ENCODE measurements around the gene CRYBA4.

The CRYBA4 gene

DNA sequence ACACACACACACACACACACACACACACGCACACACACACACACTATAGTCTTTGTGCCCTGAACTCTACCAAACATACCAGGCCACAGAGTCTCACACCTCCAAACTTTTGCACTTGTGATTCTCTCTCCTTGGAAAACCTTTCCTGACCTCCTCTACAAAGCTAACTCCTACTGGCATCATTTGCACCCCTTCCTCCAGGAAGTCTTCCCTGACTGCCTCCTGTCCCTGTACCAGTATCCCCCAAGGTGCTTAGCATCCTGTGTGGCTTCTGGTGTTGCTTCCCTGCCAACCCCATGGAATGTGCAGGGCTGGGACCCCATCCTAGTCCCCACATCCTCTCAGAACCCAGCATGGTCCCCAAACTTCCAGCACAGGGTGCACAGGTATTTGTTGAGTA, 40.7 kb upstream of the CRYBA4 start:
- peaks cover 9 to 99% (median 31%) of the 10 kb centered on the region in 11 experiments; a peak in 18 of 22 replicates for H4K20me1 ChIP-seq
- TF ChIP-seq Cebpa-rat (IDR thresholded peaks at IDR 0.05) = no peak
- H3K36me3 ChIP-seq = peaks cover 14 to 52% (median 22%) of the 10 kb centered on the region in 11 experiments
- H3K4me3 ChIP-seq = no peak overlapping the region
- no peaks in the 10 kb centered on the region for H3K27me3 ChIP-seq
- H3K4me1 ChIP-seq = peaks cover 78 to 99% (median 87%) of the 10 kb centered on the region in 10 experiments
- H3K27ac ChIP-seq = peak overlapping the region in 5 of 11 experiments; percentile 7 to 89 (median 71); a peak in 4 of 22 replicates
- peak overlapping the region in 1 of 11 experiments; percentile 29; a peak in 1 of 22 replicates for H3K9ac ChIP-seq
- H3K4me2 ChIP-seq = peak overlapping the region in 10 of 11 experiments; percentile 80 to 95 (median 86); a peak in 15 of 22 replicates
- H3K9me3 ChIP-seq (replicated peaks in 1 of 11) = no peaks in the 10 kb centered on the region

DNA sequence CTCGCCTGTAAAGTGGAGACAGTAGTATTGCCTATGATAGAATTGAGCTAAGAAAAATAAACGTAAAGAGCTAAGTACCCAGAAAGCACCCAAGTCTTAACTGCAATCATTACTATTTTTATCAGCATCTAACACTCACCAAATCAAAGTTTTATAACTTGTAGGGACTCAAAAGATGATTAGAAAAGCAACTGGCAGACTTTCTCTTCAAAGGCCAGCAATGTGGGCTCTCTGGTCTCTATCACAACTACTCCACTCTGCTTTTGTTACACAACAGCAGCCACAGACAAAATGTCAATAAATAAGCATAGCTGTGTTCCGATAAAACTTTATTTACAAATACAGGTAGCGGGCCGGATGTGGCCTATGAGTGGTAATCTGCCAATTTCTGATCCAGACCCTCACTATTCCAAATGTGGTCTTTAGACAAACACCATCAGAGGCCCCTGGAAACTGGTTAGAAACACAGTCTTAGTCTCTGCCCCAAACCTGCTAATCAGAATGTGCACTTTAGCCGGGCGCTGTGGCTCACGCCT, 40.1 kb upstream of the CRYBA4 start:
- no peak overlapping the region for H3K9ac ChIP-seq
- no peaks in the 10 kb centered on the region for H3K9me3 ChIP-seq (replicated peaks in 1 of 11)
- H3K36me3 ChIP-seq = peaks cover 15 to 52% (median 23%) of the 10 kb centered on the region in 11 experiments
- peak overlapping the region in 4 of 11 experiments; percentile 7 to 89 (median 42); a peak in 1 of 22 replicates for H3K27ac ChIP-seq
- H3K4me2 ChIP-seq = peak overlapping the region in 5 of 11 experiments; percentile 81 to 95 (median 85); a peak in 4 of 22 replicates
- H3K27me3 ChIP-seq = no peaks in the 10 kb centered on the region
- no peak overlapping the region for H3K4me3 ChIP-seq
- H4K20me1 ChIP-seq = peaks cover 9 to 99% (median 38%) of the 10 kb centered on the region in 11 experiments; a peak in 19 of 22 replicates
- H3K4me1 ChIP-seq = peaks cover 78 to 99% (median 87%) of the 10 kb centered on the region in 10 experiments
- TF ChIP-seq Cebpa-rat (IDR thresholded peaks at IDR 0.05) = no peak

DNA sequence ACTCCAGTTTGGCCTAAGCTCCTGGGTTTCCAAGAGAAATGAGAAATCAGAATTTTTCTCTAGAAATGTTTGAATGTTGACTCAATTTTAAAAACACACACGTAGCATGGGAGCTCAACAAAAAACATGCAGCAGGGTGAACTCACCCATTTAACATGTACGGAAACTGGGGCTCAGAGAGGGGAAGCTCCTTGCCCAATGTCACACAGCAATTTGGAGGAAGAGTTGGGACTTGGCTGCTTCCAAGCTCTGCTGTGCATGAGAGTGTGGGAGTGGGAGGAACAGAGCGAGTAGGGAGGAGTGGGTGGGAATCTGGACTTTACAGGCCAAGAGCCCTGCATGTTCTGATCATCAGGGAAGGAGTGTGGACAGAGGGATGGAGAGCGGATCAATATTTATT, 37.8 kb upstream of the CRYBA4 start:
- no peak for TF ChIP-seq Cebpa-rat (IDR thresholded peaks at IDR 0.05)
- H4K20me1 ChIP-seq = peaks cover 15 to 94% (median 50%) of the 10 kb centered on the region in 11 experiments; a peak in 19 of 22 replicates
- no peak overlapping the region for H3K4me3 ChIP-seq
- peak overlapping the region in 7 of 11 experiments; percentile 57 to 97 (median 80); a peak in 9 of 22 replicates for H3K4me2 ChIP-seq
- peaks cover 0 to 6% (median 4%) of the 10 kb centered on the region in 11 experiments; a peak in 6 of 22 replicates for H3K9me3 ChIP-seq (replicated peaks in 1 of 11)
- peaks cover 75 to 93% (median 81%) of the 10 kb centered on the region in 10 experiments for H3K4me1 ChIP-seq
- H3K27ac ChIP-seq = peak overlapping the region in 1 of 11 experiments; percentile 10; a peak in 1 of 22 replicates
- no peak overlapping the region for H3K9ac ChIP-seq
- H3K27me3 ChIP-seq = no peaks in the 10 kb centered on the region
- peaks cover 15 to 47% (median 23%) of the 10 kb centered on the region in 11 experiments for H3K36me3 ChIP-seq

DNA sequence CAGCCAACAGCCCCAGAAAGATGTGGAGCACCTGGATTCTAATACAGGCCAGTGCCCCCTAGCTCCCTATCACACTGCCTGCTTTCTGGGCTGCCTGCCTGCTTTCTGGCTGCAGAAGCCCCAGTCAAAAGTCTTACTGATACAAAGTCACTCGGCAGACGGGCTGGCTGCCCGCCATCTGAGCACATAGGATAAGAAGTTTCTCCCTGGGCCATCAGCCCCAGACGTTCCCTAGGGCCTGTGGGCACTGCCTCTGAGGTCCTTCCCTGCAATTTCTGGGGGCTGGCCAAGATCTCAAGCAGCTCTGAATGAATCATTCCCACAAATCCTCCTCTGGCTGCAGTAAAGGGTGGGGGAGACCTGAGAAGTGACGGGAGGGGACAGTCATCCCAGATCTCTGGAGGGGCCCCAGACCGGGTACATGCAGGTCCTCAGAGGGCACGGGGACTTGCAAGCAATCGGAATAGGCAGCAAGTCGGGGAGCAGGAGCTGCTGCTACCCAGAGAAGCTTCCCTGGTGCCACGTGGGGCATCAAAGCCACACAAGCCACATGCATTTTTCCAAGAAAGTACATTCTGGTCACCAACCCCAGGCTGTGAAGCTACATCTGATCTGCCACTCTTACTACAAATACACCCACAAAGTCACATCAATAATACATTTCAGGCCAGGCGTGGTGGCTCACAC, 36.5 kb upstream of the CRYBA4 start:
- Histone ChIP-seq H3K27ac (peak overlapping the region in 7 of 11 experiments; percentile 3 to 62 (median 19); a peak in 8 of 22 replicates), H3K9me3 (replicated peaks in 1 of 11) (peaks cover 0 to 6% (median 4%) of the 10 kb centered on the region in 11 experiments; a peak in 6 of 22 replicates), H4K20me1 (peaks cover 15 to 84% (median 50%) of the 10 kb centered on the region in 11 experiments; a peak in 19 of 22 replicates), H3K36me3 (peaks cover 15 to 47% (median 23%) of the 10 kb centered on the region in 11 experiments), H3K4me2 (peak overlapping the region; percentile 57 to 97 (median 75)), H3K9ac (peak overlapping the region; percentile 10 to 66 (median 45); a peak in 20 of 22 replicates), H3K27me3 (no peaks in the 10 kb centered on the region), H3K4me1 (peaks cover 64 to 84% (median 72%) of the 10 kb centered on the region in 10 experiments), H3K4me3 (peak overlapping the region in 1 of 10 experiments; percentile 11; a peak in 1 of 20 replicates)
- TF ChIP-seq Cebpa-rat (IDR thresholded peaks at IDR 0.05) = no peak

DNA sequence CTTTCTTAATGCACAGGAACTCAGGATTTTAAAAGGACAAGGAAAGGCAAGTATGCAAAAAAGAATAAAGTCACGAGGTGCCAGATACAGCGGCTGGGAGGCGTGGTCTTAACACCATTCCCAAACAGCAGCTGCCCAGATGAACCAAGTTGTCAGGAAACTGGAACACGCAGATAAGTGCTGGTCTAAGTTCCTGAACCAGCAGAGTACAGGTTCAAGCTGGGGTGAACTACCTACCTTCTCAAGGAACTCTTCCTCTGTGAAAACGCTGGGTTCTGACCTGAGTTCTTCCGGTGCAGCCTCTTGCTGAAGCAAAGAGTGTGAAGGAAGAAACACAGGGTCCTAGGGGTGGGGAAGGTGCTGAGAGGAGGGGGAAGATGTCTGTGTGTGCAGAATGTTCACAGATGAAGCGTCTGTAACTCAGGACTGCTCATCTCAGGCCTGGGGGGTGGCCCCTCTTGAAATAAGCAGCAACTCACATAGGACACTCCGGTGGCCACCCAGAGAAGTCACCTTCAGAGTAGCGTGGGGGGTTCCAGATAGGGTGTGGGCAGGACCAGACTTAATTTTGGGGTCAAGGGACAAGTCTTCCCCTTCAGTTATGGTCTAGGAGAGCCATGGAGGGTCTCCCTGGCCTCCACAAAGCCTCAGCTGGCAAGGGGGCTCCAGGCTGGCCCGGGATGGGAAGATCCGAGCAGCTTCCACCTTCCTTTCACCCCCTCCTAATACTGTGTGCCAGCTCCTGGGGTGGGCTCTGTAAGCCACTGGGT, 35.0 kb upstream of the CRYBA4 start:
- Histone ChIP-seq H3K4me2 (peak overlapping the region; percentile 44 to 97 (median 73)), H4K20me1 (peaks cover 11 to 69% (median 45%) of the 10 kb centered on the region in 11 experiments; a peak in 19 of 22 replicates), H3K36me3 (peaks cover 11 to 36% (median 18%) of the 10 kb centered on the region in 11 experiments), H3K9ac (peak overlapping the region in 8 of 11 experiments; percentile 2 to 61 (median 30); a peak in 10 of 22 replicates), H3K4me3 (no peak overlapping the region), H3K27ac (peak overlapping the region in 5 of 11 experiments; percentile 21 to 90 (median 30); a peak in 7 of 22 replicates), H3K4me1 (peaks cover 60 to 79% (median 69%) of the 10 kb centered on the region in 10 experiments), H3K27me3 (no peaks in the 10 kb centered on the region), H3K9me3 (replicated peaks in 1 of 11) (peaks cover 0 to 6% (median 4%) of the 10 kb centered on the region in 11 experiments; a peak in 6 of 22 replicates)
- no peak for TF ChIP-seq Cebpa-rat (IDR thresholded peaks at IDR 0.05)

DNA sequence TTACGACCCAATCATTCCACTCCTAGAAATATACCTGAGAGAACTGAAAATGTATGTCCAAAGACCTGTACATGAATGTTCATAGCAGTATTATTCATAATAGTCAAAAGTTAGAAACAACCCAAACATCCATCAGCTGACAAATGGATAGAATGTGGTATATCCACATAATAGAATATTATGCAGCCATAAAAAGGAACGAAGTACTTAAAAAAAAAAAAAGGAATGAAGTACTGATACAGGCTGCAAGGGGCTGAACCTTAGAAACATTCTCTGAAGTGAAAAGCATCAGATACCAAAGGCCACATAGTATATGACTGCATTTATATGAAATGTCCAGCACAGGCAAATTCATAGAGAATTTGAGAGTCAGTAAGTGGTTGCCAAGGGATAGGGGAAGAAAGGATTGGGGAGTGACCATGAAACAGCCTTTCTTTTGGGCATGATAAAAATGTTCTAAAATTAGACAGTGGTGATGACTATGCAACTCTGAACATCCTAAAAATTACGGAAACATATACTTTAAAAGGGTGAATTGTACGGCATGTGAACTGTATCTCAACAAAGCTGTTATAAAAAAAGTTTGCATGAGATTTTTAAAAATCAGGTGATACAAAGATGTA, 33.7 kb upstream of the CRYBA4 start:
- H3K4me1 ChIP-seq = peaks cover 71 to 81% (median 75%) of the 10 kb centered on the region in 10 experiments
- H3K9me3 ChIP-seq (replicated peaks in 1 of 11) = peaks cover 0 to 6% (median 4%) of the 10 kb centered on the region in 11 experiments; a peak in 6 of 22 replicates
- peak overlapping the region in 9 of 10 experiments; percentile 91 to 99 (median 97); a peak in 15 of 20 replicates for H3K4me3 ChIP-seq
- H4K20me1 ChIP-seq = peaks cover 11 to 55% (median 45%) of the 10 kb centered on the region in 11 experiments; a peak in 19 of 22 replicates
- H3K27ac ChIP-seq = peak overlapping the region in 8 of 11 experiments; percentile 81 to 91 (median 86); a peak in 12 of 22 replicates
- TF ChIP-seq Cebpa-rat (IDR thresholded peaks at IDR 0.05) = no peak
- H3K27me3 ChIP-seq = no peaks in the 10 kb centered on the region
- peaks cover 0 to 22% (median 5%) of the 10 kb centered on the region in 11 experiments; a peak in 10 of 22 replicates for H3K36me3 ChIP-seq
- H3K9ac ChIP-seq = peak overlapping the region in 6 of 11 experiments; percentile 90 to 96 (median 92); a peak in 9 of 22 replicates
- peak overlapping the region; percentile 75 to 99 (median 92) for H3K4me2 ChIP-seq

DNA sequence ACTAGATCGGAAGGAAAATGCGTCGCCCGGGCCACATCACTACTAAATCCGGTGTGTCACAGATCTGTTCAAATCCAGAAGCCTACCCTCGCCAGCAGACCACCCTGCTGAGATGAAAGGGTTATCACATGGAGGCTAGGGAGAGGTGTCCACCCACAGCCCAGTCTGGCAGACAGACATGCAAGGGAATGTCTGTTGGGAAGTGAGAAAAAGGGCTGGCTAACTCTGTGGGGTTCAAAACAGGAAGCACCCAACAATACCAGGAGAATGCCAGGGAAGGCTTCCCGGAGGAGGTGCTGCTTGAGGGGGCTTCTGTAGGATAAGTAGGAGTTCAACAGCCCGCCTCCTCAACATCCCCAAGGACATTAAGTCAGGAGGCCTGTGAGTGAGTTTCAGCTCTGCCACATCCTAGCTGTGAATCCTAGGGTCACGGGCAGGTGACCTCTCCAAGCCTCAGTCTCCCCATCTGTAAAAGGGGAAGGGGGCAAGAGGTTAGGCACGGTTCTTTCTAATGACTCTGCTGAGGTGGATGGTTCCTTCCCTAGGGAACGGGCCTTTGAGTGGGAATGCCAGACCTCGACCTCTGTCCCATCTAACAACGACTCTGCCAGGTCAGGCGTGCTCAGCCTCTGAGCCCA, 32.9 kb upstream of the CRYBA4 start:
- Histone ChIP-seq H3K27ac (peak overlapping the region; percentile 81 to 91 (median 86)), H3K4me2 (peak overlapping the region; percentile 75 to 99 (median 92)), H4K20me1 (peaks cover 11 to 49% (median 40%) of the 10 kb centered on the region in 11 experiments; a peak in 19 of 22 replicates), H3K4me1 (peaks cover 67 to 76% (median 71%) of the 10 kb centered on the region in 10 experiments), H3K4me3 (peak overlapping the region; percentile 91 to 99 (median 97)), H3K27me3 (no peaks in the 10 kb centered on the region), H3K9ac (peak overlapping the region; percentile 88 to 97 (median 92)), H3K36me3 (peaks cover 0 to 15% (median 0%) of the 10 kb centered on the region in 11 experiments; a peak in 8 of 22 replicates), H3K9me3 (replicated peaks in 1 of 11) (peaks cover 0 to 6% (median 4%) of the 10 kb centered on the region in 11 experiments; a peak in 6 of 22 replicates)
- TF ChIP-seq Cebpa-rat (IDR thresholded peaks at IDR 0.05) = no peak

Data from BLaER1 treated with 17β-estradiol and CSF1 and Interleukin-3, amounts not matched to agents 10 nM and 100 nM (cell line).